GM18868 (cell line): ENCODE data around the gene ADPRHL1.
A peak's percentile ranks its signal among the peaks of the same experiment; 100 is the strongest.
"Not testable (repeated sequence)": the region's sequence is repeated elsewhere in the genome, so short reads cannot be mapped to it uniquely, and the experiment has no call there.

ENCODE experiments used
- ATAC-seq: cut with Tn5 transposase; IDR thresholded peaks from one replicate; pipeline ENCODE4 v1.9.1; 2021; ENCODE audit warnings: mild to moderate bottlenecking, moderate library complexity; ENCODE audit not compliant: unreplicated experiment

Gene ADPRHL1

GRCh38 chr13:113405481-113406300 is 47.6 kb downstream of the ADPRHL1 start:
- ATAC-seq, result no peak

DNA sequence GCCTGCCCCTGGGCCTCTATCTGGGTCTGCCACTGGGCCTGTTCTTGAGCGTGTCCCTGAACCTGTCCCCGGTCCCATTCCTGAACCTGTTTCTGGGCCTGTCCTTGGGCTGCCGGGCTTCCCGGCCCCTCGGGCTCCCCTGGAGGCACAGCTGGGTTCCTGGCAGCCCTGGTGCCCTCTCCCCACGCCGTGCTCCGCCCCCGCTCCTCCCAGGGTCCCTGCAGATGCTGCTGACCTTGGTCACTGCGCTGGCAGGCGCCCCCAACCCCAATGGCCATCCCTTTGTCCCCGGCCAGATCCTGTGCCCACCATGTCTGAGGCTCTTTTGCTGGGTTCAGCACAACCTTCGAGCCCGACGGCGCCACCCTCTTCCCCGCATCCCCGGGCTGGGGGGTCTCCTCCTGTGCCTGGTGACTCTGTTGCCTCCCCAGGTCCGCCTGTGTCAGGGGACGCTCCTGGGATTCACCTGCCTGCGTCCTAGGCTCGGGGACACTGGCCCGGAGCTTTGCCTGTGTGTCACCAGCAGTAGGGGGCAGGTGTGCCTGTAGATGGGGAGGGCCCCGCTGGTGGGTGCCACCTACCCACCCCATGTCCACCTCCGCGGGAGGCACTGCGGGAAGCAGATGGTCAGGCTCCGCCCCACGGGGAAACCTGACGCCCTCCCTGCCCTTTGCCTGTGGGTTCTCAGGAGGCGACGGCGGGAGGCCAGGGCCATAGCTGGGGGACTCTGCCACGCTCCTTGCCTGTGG is 48.4 kb downstream of the ADPRHL1 start:
- no peak for ATAC-seq

- ATAC-seq, result no peak
Observed at GRCh38 chr13:113404366-113404722, 48.9 kb downstream of the ADPRHL1 start.

GRCh38 chr13:113403255-113404104 is 49.8 kb downstream of the ADPRHL1 start:
- no peak for ATAC-seq

- ATAC-seq, result no peak
Observed at GRCh38 chr13:113402471-113403254, 50.6 kb downstream of the ADPRHL1 start.

DNA sequence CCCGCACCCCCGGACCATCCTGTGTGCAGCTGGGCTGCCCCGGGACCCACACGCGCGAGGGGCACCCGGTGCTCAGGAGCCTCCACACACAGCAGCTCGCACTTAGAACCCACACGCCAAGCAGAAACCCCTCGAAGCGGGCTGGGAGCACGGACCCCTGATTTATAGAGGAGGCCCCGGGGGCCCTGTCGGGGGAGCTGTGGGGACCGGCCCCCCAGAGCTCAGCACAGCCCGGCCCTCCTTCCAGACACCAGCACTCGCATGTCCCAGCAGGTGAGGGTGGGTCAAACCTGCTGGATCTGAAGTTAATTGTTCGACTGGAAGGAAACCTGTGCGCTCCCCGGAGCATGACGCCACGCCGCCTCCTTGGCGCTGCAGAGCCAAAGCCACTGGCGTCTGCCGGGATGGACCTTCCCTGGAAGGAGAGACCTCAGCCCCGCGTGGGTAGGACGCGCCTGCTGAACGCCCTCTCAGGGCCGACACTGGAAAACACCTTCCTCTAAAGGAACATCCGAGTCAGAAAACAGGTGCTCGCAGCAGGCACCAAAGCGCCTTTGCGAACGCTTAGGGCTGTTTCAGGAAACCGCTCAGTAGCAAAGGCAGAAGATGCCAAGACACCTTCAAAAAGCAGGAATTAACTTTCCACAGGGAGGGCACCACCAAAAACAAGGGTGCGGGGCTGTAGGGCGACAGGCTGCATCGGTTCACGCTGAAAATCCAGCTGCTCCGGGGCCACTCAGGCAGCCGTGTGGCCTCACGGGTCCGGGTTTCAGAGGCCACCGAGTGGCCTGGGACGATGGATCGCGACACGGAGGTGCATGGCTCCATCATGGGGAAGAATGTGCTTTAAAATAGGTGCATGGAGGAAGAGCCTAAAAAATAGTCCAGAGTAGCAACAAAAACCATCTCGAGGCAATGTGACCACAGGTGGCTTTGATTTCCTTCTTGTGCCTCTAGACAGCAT is 51.6 kb downstream of the ADPRHL1 start:
- ATAC-seq, result no peak

DNA sequence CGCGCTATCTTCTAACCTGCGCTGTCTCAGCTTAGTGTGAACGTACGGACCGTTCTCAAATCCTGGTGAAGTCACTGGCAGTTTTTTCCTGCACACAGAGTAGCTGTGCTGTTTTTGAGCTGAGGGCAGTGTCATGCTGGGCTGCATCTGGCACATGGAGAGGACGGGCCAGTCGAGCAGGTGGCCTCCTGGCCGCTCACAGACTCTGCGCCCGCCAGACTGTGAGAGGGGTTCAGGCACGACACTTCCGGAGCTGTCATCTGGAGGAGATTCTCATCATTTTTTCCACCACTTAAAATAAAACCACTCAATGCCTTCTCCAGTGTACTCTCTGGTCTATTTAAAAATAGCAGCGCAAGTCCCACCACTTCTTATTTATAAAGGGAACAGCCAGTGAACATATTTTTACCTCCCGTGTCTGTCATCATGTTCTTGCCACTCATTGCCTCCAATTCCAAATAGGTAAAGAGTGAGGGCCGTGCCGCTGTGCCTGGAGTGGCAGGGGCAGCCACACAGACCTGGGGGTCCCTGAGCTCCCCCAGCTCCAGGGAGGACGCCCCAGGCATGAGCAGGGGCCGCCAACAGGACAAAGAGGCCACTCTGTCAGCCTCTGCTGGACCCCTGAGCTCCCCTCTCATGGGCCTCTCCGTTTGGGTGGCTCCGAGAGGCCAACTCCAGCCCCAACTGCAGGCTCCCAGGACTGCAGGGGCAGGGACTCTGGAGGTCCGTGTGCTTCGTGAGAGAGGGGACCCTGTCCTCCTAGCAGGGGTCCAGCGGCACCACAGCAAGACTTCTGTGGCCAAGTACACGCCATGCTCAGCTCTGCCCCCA is 52.5 kb downstream of the ADPRHL1 start:
- ATAC-seq, result no peak

DNA sequence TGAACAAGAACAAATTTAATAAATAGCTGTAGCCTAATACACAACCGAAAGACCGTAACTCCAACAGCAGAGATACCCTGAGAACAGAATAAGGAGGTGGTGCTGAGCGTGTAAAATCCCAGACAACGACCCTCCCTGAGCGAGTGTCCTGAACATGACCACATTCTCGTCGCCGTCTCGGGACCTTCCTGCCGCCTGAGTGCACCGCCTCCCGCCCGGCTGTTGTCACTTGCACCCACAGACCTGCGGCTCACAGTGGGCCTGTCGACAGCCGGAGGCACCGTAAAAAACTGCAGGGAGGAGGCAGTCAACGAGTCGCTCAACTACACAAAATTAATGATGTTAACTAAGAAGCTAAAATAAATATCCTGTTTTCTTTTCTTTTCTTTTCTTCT is 53.5 kb downstream of the ADPRHL1 start:
- ATAC-seq, result no peak

- no peak for ATAC-seq
Observed at GRCh38 chr13:113398963-113399754, 54.1 kb downstream of the ADPRHL1 start.

GRCh38 chr13:113397608-113398425 is 55.5 kb downstream of the ADPRHL1 start:
- ATAC-seq, result no peak

- ATAC-seq, result no peak
Observed at GRCh38 chr13:113394339-113394640, 59.0 kb downstream of the ADPRHL1 start.

DNA sequence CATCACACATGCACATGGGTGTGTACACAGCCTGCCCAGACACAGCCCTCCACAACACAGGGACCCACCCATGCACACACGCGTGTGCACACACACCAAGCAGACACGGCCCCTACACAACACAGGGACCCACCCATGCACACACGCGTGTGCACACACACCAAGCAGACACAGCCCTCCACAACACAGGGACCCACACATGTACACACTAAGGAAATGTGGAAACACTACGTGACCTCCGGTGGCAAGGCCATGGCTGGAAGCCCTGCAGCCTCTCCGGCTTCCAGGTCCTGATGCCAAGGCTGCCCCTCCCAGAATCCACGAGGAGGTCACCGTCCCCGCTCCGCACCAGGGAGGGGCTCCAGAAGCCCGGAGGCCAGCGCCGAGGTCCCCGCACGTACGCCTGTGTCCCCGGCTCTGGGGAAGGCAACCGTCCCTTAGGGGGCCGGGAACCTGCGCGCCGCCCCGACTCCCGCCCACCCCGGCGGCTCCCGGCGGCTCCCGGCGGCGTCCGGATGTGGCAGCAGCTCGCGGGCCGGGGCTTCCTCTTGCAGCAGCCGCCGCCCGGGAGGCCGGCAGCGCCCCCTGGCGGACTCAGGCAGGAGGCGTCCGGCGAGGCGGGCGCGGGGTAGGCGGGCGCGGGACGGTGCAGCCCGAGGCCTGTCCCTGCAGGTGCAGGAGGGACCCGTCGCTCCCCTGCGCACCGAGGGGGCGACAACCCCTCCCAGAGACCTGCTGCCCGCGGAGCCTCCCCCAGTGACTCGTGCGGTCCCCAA is 59.5 kb downstream of the ADPRHL1 start:
- peak; percentile 95 for ATAC-seq

DNA sequence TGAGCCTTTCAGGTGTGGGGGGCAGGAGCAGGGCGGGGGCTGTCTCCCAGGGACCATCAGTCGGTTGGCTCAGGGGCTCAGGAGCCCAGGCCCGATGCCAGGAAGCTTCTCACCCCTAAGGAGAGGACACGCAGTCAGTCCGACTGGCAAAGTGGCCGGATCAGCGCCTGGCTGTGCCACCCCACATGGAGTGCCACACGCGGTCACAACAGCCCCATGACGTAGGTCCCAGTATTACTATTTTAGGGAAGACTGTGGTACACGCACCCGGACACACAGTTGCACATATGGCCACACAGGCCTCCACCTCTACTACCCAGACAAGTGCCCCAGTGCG is 60.1 kb downstream of the ADPRHL1 start:
- ATAC-seq, result no peak

DNA sequence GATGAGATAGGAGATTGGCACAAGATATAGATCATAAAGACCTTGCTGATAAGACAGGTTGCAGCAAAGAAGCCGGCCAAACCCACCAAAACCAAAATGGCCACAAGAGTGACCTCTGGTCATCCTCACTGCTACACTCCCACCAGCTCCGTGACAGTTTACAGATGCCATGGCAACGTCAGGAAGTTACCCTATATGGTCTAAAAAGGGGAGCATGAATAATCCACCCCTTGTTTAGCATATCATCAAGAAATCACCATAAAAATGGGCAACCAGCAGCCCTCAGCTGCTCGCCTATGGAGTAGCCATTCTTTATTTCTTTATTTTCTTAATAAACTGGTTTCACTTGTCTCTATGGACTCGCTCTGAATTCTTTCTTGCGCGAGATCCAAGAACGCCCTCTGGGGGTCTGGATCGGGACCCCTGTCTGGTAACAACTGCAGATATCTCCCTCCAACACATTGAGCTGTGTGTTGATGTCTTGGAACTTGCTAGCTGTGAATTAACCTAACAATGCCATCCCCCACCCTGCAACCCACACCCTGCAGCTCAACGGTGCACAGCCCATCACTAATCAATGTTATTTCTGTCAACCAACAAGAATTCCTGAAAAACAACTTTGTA is 62.3 kb downstream of the ADPRHL1 start:
- no peak for ATAC-seq

DNA sequence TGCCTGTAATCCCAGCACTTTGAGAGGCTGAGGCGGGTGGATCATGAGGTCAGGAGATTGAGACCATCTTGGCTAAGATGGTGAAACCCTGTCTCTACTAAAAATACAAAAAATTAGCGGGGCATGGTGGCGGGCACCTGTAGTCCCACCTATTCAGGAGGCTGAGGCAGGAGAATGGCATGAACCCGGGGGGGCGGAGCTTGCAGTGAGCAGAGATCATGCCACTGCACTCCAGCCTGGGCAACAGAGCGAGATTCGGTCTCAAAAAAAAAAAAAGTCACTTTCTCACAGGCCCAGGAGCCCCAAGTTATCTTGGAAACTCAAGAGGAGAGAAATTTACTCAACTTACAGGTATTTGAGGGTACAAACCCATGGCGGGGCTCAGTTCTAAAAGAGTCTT is 63.7 kb downstream of the ADPRHL1 start:
- not testable (repeated sequence) for ATAC-seq

GRCh38 chr13:113387396-113387795 is 65.9 kb downstream of the ADPRHL1 start:
- no peak for ATAC-seq
